Measurements from ENCODE around the gene CILP2. TPM values are rescaled to one million over a fixed set of nuclear protein-coding genes. Genes with fewer than 3 reads are reported as not detected.

The CILP2 gene
- polyA plus RNA-seq, 10 donors: 0.36 to 10.8 (median 3.6) TPM

Other genes with a start within 250 kb of the CILP2 start
- gene SUGP1, start 217.8 kb upstream of the CILP2 start, polyA plus RNA-seq (ENCODE audit: insufficient read length in 10 of 10): 10 to 100 TPM; 29.4 to 39.8 (median 33.2) TPM
- gene MAU2, start 217.4 kb upstream of the CILP2 start, polyA plus RNA-seq (ENCODE audit: insufficient read length in 10 of 10): 10 to 100 TPM; 29.4 to 59.3 (median 37.9) TPM
- gene GATAD2A, start 132.6 kb upstream of the CILP2 start, polyA plus RNA-seq (ENCODE audit: insufficient read length in 10 of 10): 10 to 100 TPM; 44.1 to 57.1 (median 47.3) TPM
- under 1 TPM; 0.29 to 0.75 (median 0.42) TPM for gene TSSK6, start 22.7 kb upstream of the CILP2 start, polyA plus RNA-seq (ENCODE audit: insufficient read length in 10 of 10)
- 100 to 1,000 TPM; 146 to 246 (median 175) TPM for gene NDUFA13, start 22.0 kb upstream of the CILP2 start, polyA plus RNA-seq (ENCODE audit: insufficient read length in 10 of 10)
- 10 to 100 TPM in 1 of 10 donors, 1 to 10 TPM in 9; 2.8 to 11.4 (median 5.8) TPM for gene YJEFN3, start 9.4 kb upstream of the CILP2 start, polyA plus RNA-seq (ENCODE audit: insufficient read length in 10 of 10)
- 1 to 10 TPM in 9 of 10 donors, under 1 TPM in 1; 0.87 to 3.0 (median 1.8) TPM for gene PBX4, start 80.4 kb downstream of the CILP2 start, polyA plus RNA-seq (ENCODE audit: insufficient read length in 10 of 10)
- 10 to 100 TPM in 1 of 10 donors, 1 to 10 TPM in 9; 2.8 to 11.6 (median 4.6) TPM for gene LPAR2, start 90.0 kb downstream of the CILP2 start, polyA plus RNA-seq (ENCODE audit: insufficient read length in 10 of 10)
- 1 to 10 TPM; 1.9 to 4.9 (median 2.9) TPM for gene GMIP, start 105.4 kb downstream of the CILP2 start, polyA plus RNA-seq (ENCODE audit: insufficient read length in 10 of 10)
- 10 to 100 TPM; 16.8 to 32.3 (median 26.9) TPM for gene ATP13A1, start 125.4 kb downstream of the CILP2 start, polyA plus RNA-seq (ENCODE audit: insufficient read length in 10 of 10)
- 1 to 10 TPM; 4.8 to 8.2 (median 6.9) TPM for gene ZNF101, start 130.6 kb downstream of the CILP2 start, polyA plus RNA-seq (ENCODE audit: insufficient read length in 10 of 10)
- gene ZNF14, start 194.8 kb downstream of the CILP2 start, polyA plus RNA-seq (ENCODE audit: insufficient read length in 10 of 10): 1 to 10 TPM; 4.2 to 6.0 (median 5.2) TPM

Measured in muscle of back (tissue), 10 donors.